ENCODE measurements around the gene GALNT6.

GRCh38 chr12:51321882-51322281, 69.3 kb downstream of the GALNT6 start:
- TF ChIP-seq, protein P1, sequence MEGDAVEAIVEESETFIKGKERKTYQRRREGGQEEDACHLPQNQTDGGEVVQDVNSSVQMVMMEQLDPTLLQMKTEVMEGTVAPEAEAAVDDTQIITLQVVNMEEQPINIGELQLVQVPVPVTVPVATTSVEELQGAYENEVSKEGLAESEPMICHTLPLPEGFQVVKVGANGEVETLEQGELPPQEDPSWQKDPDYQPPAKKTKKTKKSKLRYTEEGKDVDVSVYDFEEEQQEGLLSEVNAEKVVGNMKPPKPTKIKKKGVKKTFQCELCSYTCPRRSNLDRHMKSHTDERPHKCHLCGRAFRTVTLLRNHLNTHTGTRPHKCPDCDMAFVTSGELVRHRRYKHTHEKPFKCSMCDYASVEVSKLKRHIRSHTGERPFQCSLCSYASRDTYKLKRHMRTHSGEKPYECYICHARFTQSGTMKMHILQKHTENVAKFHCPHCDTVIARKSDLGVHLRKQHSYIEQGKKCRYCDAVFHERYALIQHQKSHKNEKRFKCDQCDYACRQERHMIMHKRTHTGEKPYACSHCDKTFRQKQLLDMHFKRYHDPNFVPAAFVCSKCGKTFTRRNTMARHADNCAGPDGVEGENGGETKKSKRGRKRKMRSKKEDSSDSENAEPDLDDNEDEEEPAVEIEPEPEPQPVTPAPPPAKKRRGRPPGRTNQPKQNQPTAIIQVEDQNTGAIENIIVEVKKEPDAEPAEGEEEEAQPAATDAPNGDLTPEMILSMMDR (conservative IDR thresholded peaks at IDR 0.05 in 1 of 2, IDR thresholded peaks at IDR 0.05 in 1 of 2; ENCODE audit: low read depth in 1 of 2, low read length in 2 of 2) = no peak
- TF ChIP-seq EZH2 (IDR thresholded peaks at IDR 0.05; ENCODE audit: low read length, missing control alignments) = no peak
